Smooth muscle cell (in vitro differentiated cells): ENCODE measurements around the gene IDH2. TPM values are rescaled to one million over a fixed set of nuclear protein-coding genes. Genes with fewer than 3 reads are reported as not detected.

Source experiments
- DNase-seq: peaks from one replicate; lab custom pipeline; 2025; ENCODE audit not compliant: unreplicated experiment; lab: John Stamatoyannopoulos, UW
- H2AFZ ChIP-seq: fragments of 200-600 bp; sonication (generic); 2 replicates; pipeline ENCODE4 v1.6.0; 2016; ENCODE audit warnings: antibody characterized with exemption, low read depth, mild to moderate bottlenecking
- H3F3A ChIP-seq: fragments of 200-600 bp; sonication (generic); 2 replicates; pipeline ENCODE4 v1.6.0; 2017; ENCODE audit warnings: antibody characterized with exemption, low read depth
- H3K27ac ChIP-seq: fragments of 200-600 bp; sonication (generic); 2 replicates; pipeline ENCODE4 v1.5.1; 2016; ENCODE audit warnings: low read depth, mild to moderate bottlenecking
- H3K27me3 ChIP-seq: fragments of 200-600 bp; sonication (generic); 2 replicates; pipeline ENCODE4 v1.6.1; 2016; ENCODE audit warnings: low read depth, mild to moderate bottlenecking
- H3K36me3 ChIP-seq: fragments of 200-600 bp; sonication (generic); 2 replicates; pipeline ENCODE4 v1.5.1; 2016; ENCODE audit warnings: low read depth
- H3K4me1 ChIP-seq: fragments of 200-600 bp; sonication (generic); 2 replicates; pipeline ENCODE4 v1.5.1; 2016; ENCODE audit warnings: low read depth
- H3K4me2 ChIP-seq: fragments of 200-600 bp; sonication (generic); 2 replicates; pipeline ENCODE4 v1.6.0; 2016; ENCODE audit warnings: mild to moderate bottlenecking
- H3K4me3 ChIP-seq: fragments of 200-600 bp; sonication (generic); 2 replicates; pipeline ENCODE4 v1.5.1; 2016; ENCODE audit warnings: mild to moderate bottlenecking
- H3K79me2 ChIP-seq: fragments of 200-600 bp; sonication (generic); 2 replicates; pipeline ENCODE4 v1.6.0; 2016; ENCODE audit warnings: low read depth, mild to moderate bottlenecking
- H3K9ac ChIP-seq: fragments of 200-600 bp; sonication (generic); 2 replicates; pipeline ENCODE4 v1.6.0; 2016; ENCODE audit warnings: low read depth
- H3K9me3 ChIP-seq: fragments of 200-600 bp; sonication (generic); replicated peaks from 2 replicates; pipeline ENCODE4 v1.5.1; 2016; ENCODE audit warnings: low read depth
- H4K20me1 ChIP-seq: fragments of 200-600 bp; sonication (generic); 2 replicates; pipeline ENCODE4 v1.6.0; 2016; ENCODE audit warnings: low read depth
- CTCF ChIP-seq: fragments of 200-600 bp; sonication (generic); IDR thresholded peaks from 2 replicates; pipeline ENCODE4 v1.5.1; 2017; ENCODE audit warnings: borderline replicate concordance, mild to moderate bottlenecking, antibody characterized with exemption; ENCODE audit not compliant: insufficient read depth, poor library complexity, severe bottlenecking
- WGBS: methylation state at CpG from one replicate; pipeline ENCODE4 v1.1.7; 2016; ENCODE audit warnings: low lambda C conversion rate; 5-methylcytosine and 5-hydroxymethylcytosine counted together
- polyA plus RNA-seq: library from polyadenylated mRNA; unstranded; fragments of >200 nt; fragmentation: Nextera tagmentation; extraction: Ambion mirVana; gene quantifications from 2 replicates; pipeline ENCODE4 v1.2.1, GENCODE V29; 2016
- total RNA-seq: library from RNA; depleted of rRNA; stranded (reverse); fragments of >200 nt; gene quantifications from 2 replicates; pipeline ENCODE4 v1.2.3, GENCODE V29; 2014

The IDH2 gene
- total and polyA plus RNA-seq, 2 experiments from 2014 or later: 67.9 to 278 TPM

GRCh38 chr15:90082140-90082715 lies 20.0 kb downstream of the IDH2 start:
- Histone ChIP-seq H3K4me1 (no peaks in the 10 kb centered on the region), H3K9ac (no peak overlapping the region), H3K9me3 (no peaks in the 10 kb centered on the region), H3K36me3 (peaks cover 3% of the 10 kb centered on the region), H3K27ac (no peak overlapping the region), H3F3A (no peaks in the 10 kb centered on the region), H3K79me2 (no peaks in the 10 kb centered on the region), H2AFZ (no peak overlapping the region), H3K27me3 (no peaks in the 10 kb centered on the region), H3K4me2 (no peak overlapping the region), H3K4me3 (no peak overlapping the region), H4K20me1 (peaks cover 8% of the 10 kb centered on the region)
- TF ChIP-seq CTCF: no peak
- 79% methylated on average over 9 of the region's 9 CpGs for WGBS
- DNase-seq: no peak

GRCh38 chr15:90080818-90081393 lies 21.4 kb downstream of the IDH2 start:
- Histone ChIP-seq H3K27me3 (no peaks in the 10 kb centered on the region), H3K9me3 (no peaks in the 10 kb centered on the region), H3K4me3 (no peak overlapping the region), H2AFZ (no peak overlapping the region), H3F3A (no peaks in the 10 kb centered on the region), H3K4me1 (no peaks in the 10 kb centered on the region), H4K20me1 (no peaks in the 10 kb centered on the region), H3K36me3 (peaks cover 3% of the 10 kb centered on the region), H3K27ac (no peak overlapping the region), H3K9ac (no peak overlapping the region), H3K4me2 (no peak overlapping the region), H3K79me2 (no peaks in the 10 kb centered on the region)
- DNase-seq: no peak
- TF ChIP-seq CTCF: no peak
- WGBS: 96% methylated on average over 11 of the region's 11 CpGs

GRCh38 chr15:90080458-90080755 lies 21.9 kb downstream of the IDH2 start:
- H3K4me3 ChIP-seq: no peak overlapping the region
- H4K20me1 ChIP-seq: no peaks in the 10 kb centered on the region
- 90% methylated on average over 9 of the region's 9 CpGs for WGBS
- no peak overlapping the region for H2AFZ ChIP-seq
- no peaks in the 10 kb centered on the region for H3K27me3 ChIP-seq
- no peaks in the 10 kb centered on the region for H3K79me2 ChIP-seq
- no peaks in the 10 kb centered on the region for H3K9me3 ChIP-seq
- no peak overlapping the region for H3K4me2 ChIP-seq
- no peak for TF ChIP-seq CTCF
- H3K4me1 ChIP-seq: no peaks in the 10 kb centered on the region
- H3K9ac ChIP-seq: no peak overlapping the region
- no peak overlapping the region for H3K27ac ChIP-seq
- no peak for DNase-seq
- H3F3A ChIP-seq: no peaks in the 10 kb centered on the region
- peaks cover 3% of the 10 kb centered on the region for H3K36me3 ChIP-seq
